Stomach (tissue), 9 donors: ENCODE results near the gene OPN1SW. TPM values are rescaled to one million over a fixed set of nuclear protein-coding genes. Genes with fewer than 3 reads are reported as not detected.

Source experiments
- DNase-seq, 2 donors: peaks; one replicate each; pipeline versions ENCODE4 v3.0.0 to v3.0.0-alpha.2; 2013 to 2019
- H3K27ac ChIP-seq, 5 donors: fragments of 200-600 bp in 4 of 5; sonication (generic) in 4 of 5; one replicate each; pipeline ENCODE4 v1.5.1; 2013 to 2019; ENCODE audit warnings: mild to moderate bottlenecking in 1 of 5, moderate library complexity in 1 of 5
- H3K27me3 ChIP-seq, 3 donors: fragments of 200-600 bp; sonication (generic); one replicate each; pipeline ENCODE4 v1.5.1; 2017 to 2019; ENCODE audit warnings: mixed run types in 1 of 3
- H3K36me3 ChIP-seq, 4 donors: fragments of 200-600 bp; sonication (generic); 1 replicate in 3 of 4; 2 replicates in 1 of 4; pipeline ENCODE4 v1.5.1; 2016 to 2019
- H3K4me1 ChIP-seq, 4 donors: fragments of 200-600 bp; sonication (generic); one replicate each; pipeline ENCODE4 v1.5.1; 2016 to 2019
- H3K4me3 ChIP-seq, 4 donors: fragments of 200-600 bp; sonication (generic) in 3 of 4; one replicate each; pipeline ENCODE4 v1.5.1; 2016 to 2019; ENCODE audit warnings: mild to moderate bottlenecking in 1 of 4
- H3K9me3 ChIP-seq, 4 donors: fragments of 200-600 bp; sonication (generic); one replicate each; pipeline ENCODE4 v1.5.1; 2016 to 2019
- EP300 ChIP-seq: sonication (generic); formaldehyde crosslinking; IDR thresholded peaks from one replicate; pipeline ENCODE4 v1.6.1; 2017; ENCODE audit warnings: antibody characterized with exemption
- POLR2A ChIP-seq, 4 donors: fragments of 450-650 bp; IDR thresholded peaks; one replicate each; pipeline ENCODE4 v1.6.1; 2016; ENCODE audit warnings: antibody characterized with exemption in 4 of 4, control low read depth in 2 of 4, mild to moderate bottlenecking in 1 of 4, moderate library complexity in 1 of 4
- POLR2AphosphoS5 ChIP-seq, 3 donors: sonication (generic); formaldehyde crosslinking; IDR thresholded peaks; one replicate each; pipeline ENCODE4 v1.6.1; 2016; ENCODE audit warnings: antibody characterized with exemption in 3 of 3
- WGBS, 5 donors: extraction: QIAGEN DNeasy Blood & Tissue Kit in 3 of 5; methylation state at CpG; one replicate each; pipeline versions ENCODE4 v1.1.5 to v1.1.7; 2013 to 2018; 5-methylcytosine and 5-hydroxymethylcytosine counted together
- intact Hi-C: fragments of 100-400 bp; cut with DNase I; formaldehyde crosslinking; loops from one replicate; pipeline ENCODE4 v1.15.1; 2023; ENCODE audit warnings: low total_unique reads
- polyA plus RNA-seq, 3 donors: library from polyadenylated mRNA; stranded (reverse); fragments of 200-250 nt; gene quantifications; one replicate each; pipeline ENCODE4 v1.2.3, GENCODE V29; 2013
- total RNA-seq, 5 donors: library from RNA; depleted of rRNA; stranded (reverse); fragments of >200 nt; gene quantifications; one replicate each; pipeline versions ENCODE4 v1.1.0 to v1.2.3, GENCODE V29; 2014 to 2016
- TF ChIP-seq, protein P1 (sequence below), 7 experiments: fragments of 450-650 bp in 4 of 7; fragments of 200-600 bp in 3 of 7; sonication (generic) in 3 of 7; IDR thresholded peaks; one replicate each; pipeline ENCODE4 v1.5.1; 2016 to 2019; ENCODE audit warnings: antibody characterized with exemption in 7 of 7, control low read depth in 2 of 7, mild to moderate bottlenecking in 1 of 7
- donor health status: healthy with polysubstance abuse.
- donor health status: Bipolar disorder and iron deficiency.
- donor health status: healthy.

The OPN1SW gene
- total and polyA plus RNA-seq, 8 donors: not detected

DNA sequence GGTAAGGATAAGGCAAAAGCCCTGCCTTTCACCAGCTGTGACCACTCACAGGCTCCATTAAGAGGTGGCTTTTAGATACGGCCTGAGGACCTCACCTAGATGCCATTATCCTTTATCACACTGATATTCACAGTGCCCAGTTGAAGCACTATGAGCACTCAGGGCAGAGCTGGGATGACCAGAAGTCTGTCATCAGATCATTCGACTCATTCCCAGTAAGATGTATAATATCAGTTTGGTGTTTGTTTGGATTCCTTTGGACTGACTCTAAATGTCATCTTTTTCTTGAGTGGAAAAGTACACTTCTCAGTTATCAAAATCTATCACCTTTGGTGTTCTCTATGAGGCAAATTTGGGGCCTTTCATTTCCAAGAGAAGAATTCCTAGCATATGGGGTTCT is 34.9 kb upstream of the OPN1SW start:
- Histone ChIP-seq H3K4me3 (no peak overlapping the region), H3K27me3 (no peaks in the 10 kb centered on the region), H3K4me1 (peaks cover 0 to 11% (median 9%) of the 10 kb centered on the region in 4 donors), H3K27ac (no peak overlapping the region), H3K36me3 (peaks cover 4 to 26% (median 14%) of the 10 kb centered on the region in 4 donors), H3K9me3 (no peaks in the 10 kb centered on the region)
- 83 to 87% (median 84%) methylated on average over 2 of the region's 2 CpGs for WGBS, 5 donors
- TF ChIP-seq POLR2A (IDR thresholded peaks at IDR 0.05) (no peak), POLR2AphosphoS5 (IDR thresholded peaks at IDR 0.05) (no peak)
- intact Hi-C loops: no loop called here
- no peak for DNase-seq

DNA sequence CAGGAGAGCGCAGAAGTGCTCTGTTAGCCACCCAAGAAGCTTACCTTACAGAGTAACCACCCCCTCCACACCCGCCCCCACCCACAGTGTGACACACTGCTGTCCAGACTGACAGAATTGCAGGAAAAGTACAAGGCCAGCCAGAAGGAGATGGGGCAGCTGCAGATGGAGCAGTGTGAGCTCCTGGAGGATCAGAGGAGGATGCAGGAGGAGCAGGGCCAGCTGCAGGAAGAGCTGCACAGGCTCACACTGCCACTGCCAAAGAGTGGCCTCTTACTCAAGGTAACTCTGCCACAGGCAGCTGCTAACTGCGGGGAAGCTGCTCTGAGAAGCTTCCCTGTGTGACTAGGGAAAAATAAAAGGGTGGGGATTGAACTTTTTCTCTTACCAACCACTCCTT is 33.8 kb upstream of the OPN1SW start:
- Histone ChIP-seq H3K4me3 (no peak overlapping the region), H3K4me1 (peaks cover 0 to 11% (median 9%) of the 10 kb centered on the region in 4 donors), H3K27me3 (no peaks in the 10 kb centered on the region), H3K27ac (no peak overlapping the region), H3K9me3 (no peaks in the 10 kb centered on the region), H3K36me3 (peaks cover 4 to 37% (median 21%) of the 10 kb centered on the region in 4 donors)
- intact Hi-C loops: no loop called here
- WGBS, 5 donors: 85 to 97% (median 89%) methylated on average over 3 of the region's 3 CpGs
- TF ChIP-seq EP300 (no peak), POLR2A (IDR thresholded peaks at IDR 0.05) (no peak), POLR2AphosphoS5 (IDR thresholded peaks at IDR 0.05) (no peak)
- TF ChIP-seq, protein P1, sequence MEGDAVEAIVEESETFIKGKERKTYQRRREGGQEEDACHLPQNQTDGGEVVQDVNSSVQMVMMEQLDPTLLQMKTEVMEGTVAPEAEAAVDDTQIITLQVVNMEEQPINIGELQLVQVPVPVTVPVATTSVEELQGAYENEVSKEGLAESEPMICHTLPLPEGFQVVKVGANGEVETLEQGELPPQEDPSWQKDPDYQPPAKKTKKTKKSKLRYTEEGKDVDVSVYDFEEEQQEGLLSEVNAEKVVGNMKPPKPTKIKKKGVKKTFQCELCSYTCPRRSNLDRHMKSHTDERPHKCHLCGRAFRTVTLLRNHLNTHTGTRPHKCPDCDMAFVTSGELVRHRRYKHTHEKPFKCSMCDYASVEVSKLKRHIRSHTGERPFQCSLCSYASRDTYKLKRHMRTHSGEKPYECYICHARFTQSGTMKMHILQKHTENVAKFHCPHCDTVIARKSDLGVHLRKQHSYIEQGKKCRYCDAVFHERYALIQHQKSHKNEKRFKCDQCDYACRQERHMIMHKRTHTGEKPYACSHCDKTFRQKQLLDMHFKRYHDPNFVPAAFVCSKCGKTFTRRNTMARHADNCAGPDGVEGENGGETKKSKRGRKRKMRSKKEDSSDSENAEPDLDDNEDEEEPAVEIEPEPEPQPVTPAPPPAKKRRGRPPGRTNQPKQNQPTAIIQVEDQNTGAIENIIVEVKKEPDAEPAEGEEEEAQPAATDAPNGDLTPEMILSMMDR (IDR thresholded peaks at IDR 0.05): no peak
- no peak for DNase-seq

DNA sequence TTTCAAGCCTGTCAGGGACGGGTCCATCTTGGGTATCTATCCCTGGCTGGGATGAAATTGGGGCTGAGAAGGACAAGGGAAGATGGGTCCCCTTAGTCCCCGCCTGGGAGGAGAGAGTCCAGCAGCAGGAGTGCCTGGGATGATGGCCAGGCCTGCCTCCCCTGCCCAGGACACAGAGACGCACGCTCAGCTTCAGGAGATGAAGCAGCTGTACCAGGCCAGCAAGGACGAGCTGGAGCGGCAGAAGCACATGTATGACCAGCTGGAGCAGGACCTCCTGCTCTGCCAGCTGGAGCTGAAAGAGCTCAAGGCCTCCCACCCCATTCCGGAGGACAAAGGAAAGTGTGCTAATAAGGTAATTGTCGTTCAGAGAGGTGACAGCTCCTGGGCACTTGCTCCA is 31.6 kb upstream of the OPN1SW start:
- Histone ChIP-seq H3K27me3 (no peaks in the 10 kb centered on the region), H3K27ac (no peak overlapping the region), H3K4me1 (no peaks in the 10 kb centered on the region), H3K4me3 (no peak overlapping the region), H3K36me3 (peaks cover 4 to 41% (median 21%) of the 10 kb centered on the region in 4 donors), H3K9me3 (no peaks in the 10 kb centered on the region)
- TF ChIP-seq POLR2AphosphoS5 (IDR thresholded peaks at IDR 0.05) (no peak), EP300 (no peak), POLR2A (IDR thresholded peaks at IDR 0.05) (no peak)
- TF ChIP-seq, protein P1 (IDR thresholded peaks at IDR 0.05): no peak
- intact Hi-C loops: no loop called here
- DNase-seq: no peak
- 77 to 90% (median 83%) methylated on average over 8 of the region's 8 CpGs for WGBS, 5 donors

DNA sequence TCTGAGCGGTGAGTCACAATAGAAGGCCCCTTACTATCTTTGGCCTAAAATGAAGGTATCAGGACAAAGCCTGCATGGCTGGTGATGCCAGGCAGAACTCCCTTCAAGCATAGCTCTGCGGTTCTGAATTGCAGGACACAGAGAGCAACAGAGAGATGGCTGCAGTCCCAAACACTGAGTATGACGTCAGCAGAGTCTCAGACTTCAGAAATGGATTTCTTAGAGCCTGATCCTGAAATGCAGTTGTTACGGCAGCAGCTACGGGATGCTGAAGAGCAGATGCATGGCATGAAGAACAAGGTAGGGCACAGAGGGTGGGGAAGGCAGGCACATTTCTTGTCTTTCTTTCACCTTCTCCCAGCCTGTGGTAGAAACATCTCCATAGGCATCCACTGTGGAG is 29.6 kb upstream of the OPN1SW start:
- H3K36me3 ChIP-seq: peaks cover 4 to 46% (median 21%) of the 10 kb centered on the region in 4 donors
- TF ChIP-seq, protein P1 (IDR thresholded peaks at IDR 0.05): no peak
- TF ChIP-seq POLR2A (IDR thresholded peaks at IDR 0.05) (no peak), EP300 (no peak), POLR2AphosphoS5 (IDR thresholded peaks at IDR 0.05) (no peak)
- no peaks in the 10 kb centered on the region for H3K27me3 ChIP-seq
- no peaks in the 10 kb centered on the region for H3K4me1 ChIP-seq
- H3K27ac ChIP-seq: no peak overlapping the region
- no peak for DNase-seq
- intact Hi-C loops: no loop called here
- no peaks in the 10 kb centered on the region for H3K9me3 ChIP-seq
- 82 to 95% (median 94%) methylated on average over 5 of the region's 5 CpGs for WGBS, 5 donors
- no peak overlapping the region for H3K4me3 ChIP-seq

DNA sequence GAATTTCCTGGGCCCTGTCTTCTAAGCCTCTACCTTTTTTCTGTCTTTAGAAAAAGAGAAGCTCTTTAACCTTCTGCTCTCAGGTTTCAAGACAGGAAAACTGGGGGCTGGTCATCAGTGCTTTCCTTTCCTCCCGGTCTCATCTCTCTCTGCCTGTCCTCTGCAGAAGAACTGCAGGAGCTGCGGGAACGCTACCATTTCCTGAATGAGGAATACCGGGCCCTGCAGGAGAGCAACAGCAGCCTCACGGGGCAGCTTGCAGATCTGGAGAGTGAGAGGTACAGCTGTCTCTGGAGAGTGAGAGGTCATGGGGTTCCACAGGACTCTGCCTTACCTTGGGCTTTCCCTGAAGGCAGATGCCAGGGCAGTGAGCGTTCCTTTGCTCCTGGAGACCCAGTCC is 28.9 kb upstream of the OPN1SW start:
- WGBS, 5 donors: 87 to 91% (median 90%) methylated on average over 5 to 6 of the region's 6 CpGs
- no peaks in the 10 kb centered on the region for H3K9me3 ChIP-seq
- TF ChIP-seq POLR2AphosphoS5 (IDR thresholded peaks at IDR 0.05) (no peak), EP300 (no peak), POLR2A (IDR thresholded peaks at IDR 0.05) (no peak)
- TF ChIP-seq, protein P1 (IDR thresholded peaks at IDR 0.05): no peak
- H3K27me3 ChIP-seq: no peaks in the 10 kb centered on the region
- no peak overlapping the region for H3K27ac ChIP-seq
- no peaks in the 10 kb centered on the region for H3K4me1 ChIP-seq
- H3K4me3 ChIP-seq: no peak overlapping the region
- intact Hi-C loops: no loop called here
- H3K36me3 ChIP-seq: peaks cover 4 to 46% (median 21%) of the 10 kb centered on the region in 4 donors
- DNase-seq: no peak
